Tibial artery (tissue), 4 donors: ENCODE measurements around the gene SV2A.
"Not testable (repeated sequence)": the region's sequence is repeated elsewhere in the genome, so short reads cannot be mapped to it uniquely, and the experiment has no call there.

Experiments
- DNase-seq, 2 donors: peaks; one replicate each; pipeline ENCODE4 v3.0.0-alpha.2; 2019
- H3K27ac ChIP-seq, 2 donors: fragments of 200-600 bp; sonication (generic) in 1 of 2; 1 replicate in 1 of 2; 2 replicates in 1 of 2; pipeline ENCODE4 v1.5.1; 2018 to 2019; ENCODE audit warnings: mild to moderate bottlenecking in 1 of 2
- H3K27me3 ChIP-seq, 2 donors: fragments of 200-600 bp; sonication (generic) in 1 of 2; one replicate each; pipeline versions ENCODE4 v1.5.1 to v1.6.0; 2016 to 2019
- H3K36me3 ChIP-seq, 3 donors: fragments of 200-600 bp; sonication (generic) in 2 of 3; one replicate each; pipeline ENCODE4 v1.5.1; 2016 to 2019; ENCODE audit warnings: mild to moderate bottlenecking in 2 of 3
- H3K4me1 ChIP-seq, 4 donors: fragments of 200-600 bp; sonication (generic) in 2 of 4; 1 replicate in 3 of 4; 2 replicates in 1 of 4; pipeline ENCODE4 v1.5.1; 2016 to 2019
- H3K4me3 ChIP-seq, 2 donors: fragments of 200-600 bp; sonication (generic) in 1 of 2; 1 replicate in 1 of 2; 2 replicates in 1 of 2; pipeline ENCODE4 v1.5.1; 2018 to 2019; ENCODE audit warnings: mild to moderate bottlenecking in 2 of 2
- H3K9me3 ChIP-seq, 3 donors: fragments of 200-600 bp; sonication (generic) in 1 of 3; one replicate each; pipeline ENCODE4 v1.5.1; 2016 to 2019
- intact Hi-C: fragments of 100-400 bp; cut with DNase I; formaldehyde crosslinking; loops from one replicate; pipeline ENCODE4 v1.15.0; 2023; ENCODE audit warnings: low total_unique reads
- TF ChIP-seq, protein P1 (sequence below), 2 experiments: fragments of 200-600 bp in 1 of 2; fragments of 450-650 bp in 1 of 2; IDR thresholded peaks; one replicate each; pipeline ENCODE4 v1.5.1; 2017 to 2019; ENCODE audit warnings: antibody characterized with exemption in 2 of 2, mild to moderate bottlenecking in 1 of 2, moderate library complexity in 1 of 2

SV2A gene

DNA sequence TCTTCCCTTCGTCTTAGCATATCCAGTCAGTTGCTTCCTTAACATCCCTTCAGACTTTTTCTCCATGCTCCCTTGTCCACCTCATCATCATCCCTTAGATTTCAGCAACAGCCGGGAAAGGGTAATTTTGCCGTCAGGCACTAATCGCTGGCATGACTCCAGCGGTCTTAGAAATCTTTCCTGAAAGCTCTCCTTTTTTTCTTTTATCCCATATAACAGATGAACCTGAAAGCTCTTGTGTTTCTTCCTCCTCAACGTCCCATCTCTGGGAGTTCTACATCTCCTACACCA lies 28.7 kb downstream of the SV2A start:
- H3K4me1 ChIP-seq, result peaks cover 0 to 20% (median 13%) of the 10 kb centered on the region in 4 donors
- peak overlapping the region; percentile 85 to 90 for H3K4me3 ChIP-seq
- intact Hi-C loops, result no loop called here
- peak in 1 of 2 donors; percentile 63 for DNase-seq
- no peaks in the 10 kb centered on the region for H3K36me3 ChIP-seq
- TF ChIP-seq, protein P1, sequence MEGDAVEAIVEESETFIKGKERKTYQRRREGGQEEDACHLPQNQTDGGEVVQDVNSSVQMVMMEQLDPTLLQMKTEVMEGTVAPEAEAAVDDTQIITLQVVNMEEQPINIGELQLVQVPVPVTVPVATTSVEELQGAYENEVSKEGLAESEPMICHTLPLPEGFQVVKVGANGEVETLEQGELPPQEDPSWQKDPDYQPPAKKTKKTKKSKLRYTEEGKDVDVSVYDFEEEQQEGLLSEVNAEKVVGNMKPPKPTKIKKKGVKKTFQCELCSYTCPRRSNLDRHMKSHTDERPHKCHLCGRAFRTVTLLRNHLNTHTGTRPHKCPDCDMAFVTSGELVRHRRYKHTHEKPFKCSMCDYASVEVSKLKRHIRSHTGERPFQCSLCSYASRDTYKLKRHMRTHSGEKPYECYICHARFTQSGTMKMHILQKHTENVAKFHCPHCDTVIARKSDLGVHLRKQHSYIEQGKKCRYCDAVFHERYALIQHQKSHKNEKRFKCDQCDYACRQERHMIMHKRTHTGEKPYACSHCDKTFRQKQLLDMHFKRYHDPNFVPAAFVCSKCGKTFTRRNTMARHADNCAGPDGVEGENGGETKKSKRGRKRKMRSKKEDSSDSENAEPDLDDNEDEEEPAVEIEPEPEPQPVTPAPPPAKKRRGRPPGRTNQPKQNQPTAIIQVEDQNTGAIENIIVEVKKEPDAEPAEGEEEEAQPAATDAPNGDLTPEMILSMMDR (IDR thresholded peaks at IDR 0.05), result no peak
- peak overlapping the region; percentile 99 to 100 for H3K27ac ChIP-seq
- H3K9me3 ChIP-seq, result no peaks in the 10 kb centered on the region
- no peaks in the 10 kb centered on the region for H3K27me3 ChIP-seq

DNA sequence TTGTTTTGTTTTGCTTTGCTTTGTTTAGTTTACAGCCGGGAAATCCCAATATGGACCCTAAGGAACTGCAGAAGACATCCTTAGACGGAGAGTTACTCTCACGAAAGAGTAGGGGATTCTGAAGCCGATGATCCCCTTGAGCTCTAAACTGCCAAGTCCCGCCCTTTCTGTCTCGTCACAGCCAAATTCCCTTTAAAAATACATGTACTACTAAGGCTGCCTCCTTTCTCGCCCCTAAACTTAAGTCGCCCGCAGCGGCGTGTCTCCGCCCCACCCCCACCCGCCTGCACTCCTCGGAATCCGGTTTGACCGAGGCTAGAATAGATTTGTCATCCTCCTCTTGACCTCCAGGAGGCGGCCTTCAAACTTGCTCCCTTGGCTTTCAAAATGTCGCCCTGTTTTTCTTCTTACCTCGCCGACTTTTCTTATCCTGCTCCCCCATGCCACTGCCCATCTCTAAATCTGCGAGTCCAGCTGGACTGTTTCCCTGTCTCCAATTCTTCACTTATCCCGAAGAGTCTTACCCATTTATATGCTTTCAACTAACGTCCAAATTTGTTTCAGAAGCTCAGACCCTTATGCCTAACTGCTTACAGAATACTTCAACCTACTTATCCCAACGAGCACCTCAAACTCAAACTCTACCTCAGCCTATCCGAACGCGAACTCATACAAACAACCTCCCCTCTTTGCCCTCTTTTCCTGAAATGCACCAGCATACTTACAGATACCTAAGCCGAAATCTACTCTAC lies 29.2 kb downstream of the SV2A start:
- DNase-seq, result peak; percentile 82 to 93
- no peaks in the 10 kb centered on the region for H3K36me3 ChIP-seq
- peak overlapping the region; percentile 85 to 90 for H3K4me3 ChIP-seq
- H3K27me3 ChIP-seq, result no peaks in the 10 kb centered on the region
- H3K4me1 ChIP-seq, result peaks cover 0 to 25% (median 17%) of the 10 kb centered on the region in 4 donors
- H3K27ac ChIP-seq, result peak overlapping the region; percentile 99 to 100
- intact Hi-C loops, result no loop called here
- H3K9me3 ChIP-seq, result no peaks in the 10 kb centered on the region
- TF ChIP-seq, protein P1 (IDR thresholded peaks at IDR 0.05), result peak; percentile 47 to 55

DNA sequence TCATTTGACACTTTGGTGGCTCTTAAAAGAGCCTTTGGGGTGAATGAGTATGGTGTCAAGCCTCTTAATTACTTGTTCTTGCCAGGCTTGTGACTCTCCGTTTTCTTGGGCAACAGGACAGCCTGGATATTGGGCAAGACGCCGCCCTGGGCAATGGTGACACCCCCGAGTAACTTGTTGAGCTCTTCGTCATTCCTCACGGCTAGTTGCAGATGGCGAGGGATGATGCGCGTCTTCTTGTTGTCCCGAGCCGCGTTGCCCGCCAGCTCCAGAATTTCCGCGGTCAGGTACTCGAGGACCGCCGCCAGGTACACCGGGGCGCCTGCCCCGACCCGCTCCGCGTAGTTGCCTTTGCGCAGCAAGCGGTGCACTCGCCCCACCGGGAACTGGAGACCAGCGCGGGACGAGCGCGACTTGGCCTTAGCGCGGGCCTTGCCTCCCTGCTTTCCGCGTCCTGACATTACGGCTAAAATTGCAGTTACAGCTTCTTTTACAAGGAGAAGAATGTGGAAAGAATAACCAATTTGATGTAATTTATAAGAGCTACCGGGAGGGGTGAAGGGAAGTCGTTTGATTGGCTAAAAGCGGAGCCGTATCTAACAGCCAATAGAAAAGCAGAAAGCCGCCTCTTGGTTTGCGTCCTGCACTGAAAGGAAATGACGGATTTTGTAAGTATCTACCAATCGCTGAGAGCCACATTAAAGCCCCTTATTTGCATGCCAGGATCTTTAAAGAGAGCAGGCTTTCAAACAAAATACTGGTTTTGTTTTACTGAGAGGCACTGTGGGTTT lies 30.0 kb downstream of the SV2A start:
- Histone ChIP-seq H3K27ac (peak overlapping the region; percentile 99 to 100), H3K4me3 (peak overlapping the region; percentile 85 to 90), H3K36me3 (no peaks in the 10 kb centered on the region), H3K27me3 (no peaks in the 10 kb centered on the region), H3K4me1 (peaks cover 0 to 25% (median 19%) of the 10 kb centered on the region in 4 donors), H3K9me3 (no peaks in the 10 kb centered on the region)
- intact Hi-C loops, result no loop called here
- peak; percentile 87 to 92 for DNase-seq
- TF ChIP-seq, protein P1 (IDR thresholded peaks at IDR 0.05), result peak in 1 of 2 experiments; percentile 17

DNA sequence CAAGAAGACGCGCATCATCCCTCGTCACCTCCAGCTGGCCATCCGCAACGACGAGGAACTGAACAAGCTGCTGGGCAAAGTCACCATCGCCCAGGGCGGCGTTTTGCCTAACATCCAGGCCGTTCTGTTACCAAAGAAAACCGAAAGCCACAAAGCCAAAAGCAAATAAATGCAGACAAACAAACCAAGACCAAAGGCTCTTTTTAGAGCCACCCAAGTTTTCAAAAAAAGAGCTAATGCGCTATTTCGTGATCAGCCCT lies 30.5 kb downstream of the SV2A start:
- H3K36me3 ChIP-seq, intact Hi-C loops, DNase-seq, H3K9me3 ChIP-seq, H3K27me3 ChIP-seq: not testable (repeated sequence)
- H3K4me3 ChIP-seq, result peak overlapping the region; percentile 85 to 90
- H3K4me1 ChIP-seq, result peaks cover 0 to 25% (median 19%) of the 10 kb centered on the region in 4 donors
- peak overlapping the region; percentile 99 to 100 for H3K27ac ChIP-seq

DNA sequence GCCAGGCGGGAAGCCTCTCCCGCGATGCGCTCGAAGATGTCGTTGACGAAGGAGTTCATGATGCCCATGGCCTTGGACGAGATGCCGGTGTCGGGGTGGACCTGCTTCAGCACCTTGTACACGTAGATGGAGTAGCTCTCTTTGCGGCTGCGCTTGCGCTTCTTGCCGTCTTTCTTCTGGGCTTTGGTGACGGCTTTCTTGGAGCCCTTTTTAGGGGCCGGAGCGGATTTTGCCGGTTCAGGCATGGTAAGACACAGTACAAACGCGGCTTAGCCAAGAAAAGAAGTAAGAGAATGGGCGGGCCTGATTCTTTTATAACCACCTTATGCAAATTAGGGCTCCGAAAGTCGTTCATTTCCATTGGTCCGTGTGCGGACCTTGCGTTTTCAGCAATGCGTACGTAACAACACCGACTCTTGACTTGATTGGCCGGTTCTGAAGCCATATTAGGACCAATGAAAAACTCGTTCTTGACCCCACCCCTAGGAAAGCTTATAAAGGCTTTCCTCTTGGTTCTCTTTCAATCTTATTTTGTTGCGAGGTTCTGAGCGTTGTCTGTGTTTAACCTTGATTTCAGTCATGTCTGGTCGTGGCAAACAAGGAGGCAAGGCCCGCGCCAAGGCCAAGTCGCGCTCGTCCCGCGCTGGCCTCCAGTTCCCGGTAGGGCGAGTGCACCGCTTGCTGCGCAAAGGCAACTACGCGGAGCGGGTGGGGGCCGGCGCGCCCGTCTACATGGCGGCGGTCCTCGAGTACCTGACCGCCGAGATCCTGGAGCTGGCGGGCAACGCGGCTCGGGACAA lies 31.0 kb downstream of the SV2A start:
- no peaks in the 10 kb centered on the region for H3K36me3 ChIP-seq
- H3K27ac ChIP-seq, result peak overlapping the region; percentile 99 to 100
- DNase-seq, result peak; percentile 91 to 94
- H3K9me3 ChIP-seq, result no peaks in the 10 kb centered on the region
- peaks cover 0 to 25% (median 19%) of the 10 kb centered on the region in 4 donors for H3K4me1 ChIP-seq
- peak overlapping the region; percentile 85 to 90 for H3K4me3 ChIP-seq
- intact Hi-C loops, result no loop called here
- TF ChIP-seq, protein P1 (IDR thresholded peaks at IDR 0.05), result no peak
- no peaks in the 10 kb centered on the region for H3K27me3 ChIP-seq

DNA sequence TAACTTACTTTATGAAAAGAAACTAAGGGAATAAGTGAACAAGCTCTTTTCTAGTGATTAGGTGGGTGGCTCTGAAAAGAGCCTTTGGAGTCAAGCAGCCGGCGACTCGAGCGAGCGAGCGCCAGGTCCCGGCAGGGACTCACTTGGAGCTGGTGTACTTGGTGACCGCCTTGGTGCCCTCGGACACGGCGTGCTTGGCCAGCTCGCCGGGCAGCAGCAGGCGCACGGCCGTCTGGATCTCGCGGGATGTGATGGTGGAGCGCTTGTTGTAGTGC lies 31.6 kb downstream of the SV2A start:
- H3K9me3 ChIP-seq, intact Hi-C loops, DNase-seq, H3K36me3 ChIP-seq, H3K27me3 ChIP-seq: not testable (repeated sequence)
- H3K4me1 ChIP-seq, result peaks cover 0 to 25% (median 19%) of the 10 kb centered on the region in 4 donors
- H3K27ac ChIP-seq, result peak overlapping the region; percentile 99 to 100
- peak overlapping the region; percentile 85 to 90 for H3K4me3 ChIP-seq
